ENCODE measurements around the gene ATP10B.

ATP10B gene

GRCh38 chr5:160637357-160638090 lies 214.5 kb downstream of the ATP10B start:
- DNase-seq (ENCODE audit: low read depth, low spot score), result no peak

- DNase-seq (ENCODE audit: low read depth, low spot score), result no peak
Observed at GRCh38 chr5:160635663-160636062, 216.3 kb downstream of the ATP10B start.

- no peak for DNase-seq (ENCODE audit: low read depth, low spot score)
Observed at GRCh38 chr5:160635046-160635445, 217.0 kb downstream of the ATP10B start.

- no peak for DNase-seq (ENCODE audit: low read depth, low spot score)
Observed at GRCh38 chr5:160629003-160629402, 223.0 kb downstream of the ATP10B start.

GRCh38 chr5:160628619-160628968 lies 223.4 kb downstream of the ATP10B start:
- DNase-seq (ENCODE audit: low read depth, low spot score), result no peak

- no peak for DNase-seq (ENCODE audit: low read depth, low spot score)
Observed at GRCh38 chr5:160627921-160628618, 223.9 kb downstream of the ATP10B start.

GRCh38 chr5:160626322-160626721 lies 225.7 kb downstream of the ATP10B start:
- no peak for DNase-seq (ENCODE audit: low read depth, low spot score)

GRCh38 chr5:160621526-160621925 lies 230.5 kb downstream of the ATP10B start:
- no peak for DNase-seq (ENCODE audit: low read depth, low spot score)

- no peak for DNase-seq (ENCODE audit: low read depth, low spot score)
Observed at GRCh38 chr5:160620401-160620800, 231.6 kb downstream of the ATP10B start.

- DNase-seq (ENCODE audit: low read depth, low spot score), result no peak
Observed at GRCh38 chr5:160619381-160619780, 232.6 kb downstream of the ATP10B start.

GRCh38 chr5:160618286-160618685 lies 233.7 kb downstream of the ATP10B start:
- DNase-seq (ENCODE audit: low read depth, low spot score), result no peak

GRCh38 chr5:160616712-160617497 lies 235.1 kb downstream of the ATP10B start:
- DNase-seq (ENCODE audit: low read depth, low spot score), result no peak

GRCh38 chr5:160614136-160614535 lies 237.9 kb downstream of the ATP10B start:
- DNase-seq (ENCODE audit: low read depth, low spot score), result no peak

- DNase-seq (ENCODE audit: low read depth, low spot score), result no peak
Observed at GRCh38 chr5:160605266-160605665, 246.7 kb downstream of the ATP10B start.

GRCh38 chr5:160604484-160604883 lies 247.5 kb downstream of the ATP10B start:
- no peak for DNase-seq (ENCODE audit: low read depth, low spot score)

GRCh38 chr5:160602744-160603143 lies 249.3 kb downstream of the ATP10B start:
- no peak for DNase-seq (ENCODE audit: low read depth, low spot score)

GRCh38 chr5:160601046-160601445 lies 251.0 kb downstream of the ATP10B start:
- no peak for DNase-seq (ENCODE audit: low read depth, low spot score)

- DNase-seq (ENCODE audit: low read depth, low spot score), result no peak
Observed at GRCh38 chr5:160573318-160573717, 278.7 kb downstream of the ATP10B start.

GRCh38 chr5:160567031-160567705 lies 284.8 kb downstream of the ATP10B start:
- no peak for DNase-seq (ENCODE audit: low read depth, low spot score)

GRCh38 chr5:160565376-160565775 lies 286.6 kb downstream of the ATP10B start:
- no peak for DNase-seq (ENCODE audit: low read depth, low spot score)

- no peak for DNase-seq (ENCODE audit: low read depth, low spot score)
Observed at GRCh38 chr5:160556846-160557245, 295.2 kb downstream of the ATP10B start.

Measured in smooth muscle cell of the brain vasculature (primary cell).